ENCODE data around the gene TMEM114. TPM values are rescaled to one million over a fixed set of nuclear protein-coding genes. Genes with fewer than 3 reads are reported as not detected.

TMEM114 gene
- total RNA-seq, 1 donor: not detected

DNA sequence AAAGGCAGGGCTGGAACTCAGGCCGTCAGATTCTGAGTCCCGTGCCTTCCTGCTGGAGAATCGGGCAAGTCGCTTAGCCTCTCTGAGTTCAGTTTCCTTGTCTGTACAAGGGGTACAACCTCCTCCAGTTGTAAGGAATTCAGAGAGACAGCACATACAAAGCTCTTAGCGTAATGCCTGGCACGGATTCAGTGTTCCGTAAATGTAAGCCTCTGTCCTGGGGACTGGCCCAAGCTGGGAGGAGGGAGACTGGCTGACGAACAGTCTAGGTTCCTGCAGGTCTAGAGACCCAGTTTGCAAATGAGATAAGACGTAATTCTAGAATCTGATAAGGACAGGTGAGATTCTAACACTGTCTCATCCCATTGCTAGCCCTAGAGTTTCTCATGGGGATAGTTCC lies 41.1 kb upstream of the TMEM114 start:
- DNase-seq (ENCODE audit: low read depth): no peak
- TF ChIP-seq CTCF (IDR thresholded peaks at IDR 0.05; ENCODE audit: insufficient read depth, low read length): no peak
- no peak overlapping the region for H3K4me3 ChIP-seq (ENCODE audit: low read depth, low read length)

GRCh38 chr16:8630255-8630953 lies 40.1 kb upstream of the TMEM114 start:
- no peak for TF ChIP-seq CTCF (IDR thresholded peaks at IDR 0.05; ENCODE audit: insufficient read depth, low read length)
- H3K4me3 ChIP-seq (ENCODE audit: low read depth, low read length): no peak overlapping the region
- no peak for DNase-seq (ENCODE audit: low read depth)

DNA sequence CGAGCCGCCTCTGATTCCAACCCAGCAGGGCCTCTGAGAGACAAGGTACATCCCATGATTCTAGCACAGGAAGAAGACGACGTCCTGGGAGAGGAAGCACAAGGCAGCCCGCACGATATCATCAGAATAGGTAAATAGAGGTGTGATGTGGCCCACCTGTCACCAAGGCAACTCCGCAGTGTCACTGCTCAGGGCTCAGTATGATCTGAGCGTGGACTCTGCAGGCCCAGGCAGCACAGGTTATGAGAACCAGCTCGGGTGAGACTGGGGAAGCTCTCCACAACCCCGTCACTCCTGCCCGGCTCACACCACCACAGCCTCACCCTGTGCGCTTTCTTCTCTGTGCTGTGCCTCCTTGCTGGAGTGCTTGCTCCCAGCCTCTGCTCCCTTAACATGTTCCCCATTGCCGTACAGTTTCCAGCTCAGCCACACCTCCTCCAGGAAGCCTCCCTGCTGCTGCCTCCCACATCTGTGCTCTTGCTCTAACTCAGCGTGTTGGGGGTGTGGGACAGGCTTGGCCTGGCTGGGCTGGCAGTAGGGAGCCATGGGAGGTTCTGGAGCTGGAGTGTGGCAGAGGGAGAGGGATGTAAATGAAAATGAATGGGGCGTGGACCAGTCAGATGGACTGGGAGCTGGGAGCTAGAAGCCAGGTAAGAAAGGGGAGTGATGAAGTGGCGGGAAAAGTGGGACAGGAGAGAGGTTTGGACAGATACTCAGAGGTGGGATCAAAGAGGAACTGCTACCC lies 38.8 kb upstream of the TMEM114 start:
- H3K4me3 ChIP-seq (ENCODE audit: low read depth, low read length): no peak overlapping the region
- no peak for TF ChIP-seq CTCF (IDR thresholded peaks at IDR 0.05; ENCODE audit: insufficient read depth, low read length)
- DNase-seq (ENCODE audit: low read depth): no peak

DNA sequence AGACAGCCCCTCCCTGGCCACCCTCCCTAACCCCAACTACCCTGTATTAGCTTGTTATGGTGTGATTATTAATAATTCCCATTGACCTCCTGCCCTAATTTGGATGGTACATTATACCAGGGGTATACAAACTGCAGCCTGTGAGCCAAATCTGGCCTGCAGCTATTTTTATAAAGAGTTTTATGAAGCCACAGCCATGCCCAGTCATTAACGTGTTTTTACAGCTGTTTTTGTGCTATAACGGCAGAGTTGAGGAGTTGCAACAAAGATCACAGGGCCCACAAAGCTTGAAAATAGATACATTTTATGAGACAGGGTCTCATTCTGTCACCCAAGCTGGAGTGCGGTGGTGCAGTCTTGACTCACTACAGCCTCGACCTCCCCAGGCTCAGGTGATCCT lies 37.1 kb upstream of the TMEM114 start:
- TF ChIP-seq CTCF (IDR thresholded peaks at IDR 0.05; ENCODE audit: insufficient read depth, low read length): no peak
- H3K4me3 ChIP-seq (ENCODE audit: low read depth, low read length): no peak overlapping the region
- DNase-seq (ENCODE audit: low read depth): no peak

- no peak for TF ChIP-seq CTCF (IDR thresholded peaks at IDR 0.05; ENCODE audit: insufficient read depth, low read length)
- no peak overlapping the region for H3K4me3 ChIP-seq (ENCODE audit: low read depth, low read length)
- DNase-seq (ENCODE audit: low read depth): no peak
These were observed 36.6 kb upstream of the TMEM114 start for GRCh38 chr16:8626946-8627345.

GRCh38 chr16:8625491-8626087 lies 35.3 kb upstream of the TMEM114 start:
- TF ChIP-seq CTCF (IDR thresholded peaks at IDR 0.05; ENCODE audit: insufficient read depth, low read length): no peak
- no peak for DNase-seq (ENCODE audit: low read depth)
- H3K4me3 ChIP-seq (ENCODE audit: low read depth, low read length): no peak overlapping the region

Measured in fibroblast of the aortic adventitia (primary cell).